CD4-positive, alpha-beta T cell treated with Interferon gamma for 1 hour (primary cell): ENCODE measurements around the gene LMAN1L.

Experiments used
- DNase-seq: peaks from one replicate; pipeline ENCODE4 v3.0.0-alpha.2; 2020

LMAN1L gene

DNA sequence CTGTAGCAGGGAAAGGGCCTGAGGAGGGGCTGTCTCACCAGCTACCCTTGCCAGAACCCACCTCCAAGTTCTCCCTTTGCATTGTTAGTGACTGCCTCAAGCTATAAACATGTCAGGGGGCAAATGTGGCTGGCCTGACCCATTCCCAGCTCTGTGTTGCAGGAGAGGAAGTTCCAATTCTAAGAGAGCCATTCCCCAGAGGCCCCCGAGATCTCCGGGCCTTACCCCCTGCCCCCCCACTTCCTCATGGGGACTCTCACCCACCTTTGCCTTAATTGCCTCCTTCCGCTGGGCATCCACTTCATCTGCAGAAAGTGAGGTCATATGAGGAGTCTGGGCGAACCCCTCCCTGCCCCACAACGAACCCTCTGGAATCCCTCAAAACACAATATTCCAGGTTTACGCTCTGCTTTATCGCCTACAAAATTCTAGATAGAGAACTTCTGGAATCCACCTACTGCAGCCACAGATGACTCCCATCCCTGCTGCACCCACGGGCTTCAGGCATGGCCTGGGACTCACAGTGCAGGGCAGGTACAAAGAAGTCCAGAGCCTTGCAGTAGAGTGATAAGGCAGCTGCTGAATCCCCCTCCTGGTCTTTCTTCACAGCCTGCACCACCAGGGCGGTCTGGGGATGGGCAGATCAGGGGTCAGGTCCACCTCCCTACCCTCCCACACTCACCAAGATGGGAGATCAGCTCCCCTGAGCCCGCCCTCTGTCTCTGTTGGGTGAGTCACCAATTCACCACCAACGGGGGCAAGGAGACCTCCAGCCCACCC lies 26.3 kb downstream of the LMAN1L start:
- DNase-seq, result no peak

DNA sequence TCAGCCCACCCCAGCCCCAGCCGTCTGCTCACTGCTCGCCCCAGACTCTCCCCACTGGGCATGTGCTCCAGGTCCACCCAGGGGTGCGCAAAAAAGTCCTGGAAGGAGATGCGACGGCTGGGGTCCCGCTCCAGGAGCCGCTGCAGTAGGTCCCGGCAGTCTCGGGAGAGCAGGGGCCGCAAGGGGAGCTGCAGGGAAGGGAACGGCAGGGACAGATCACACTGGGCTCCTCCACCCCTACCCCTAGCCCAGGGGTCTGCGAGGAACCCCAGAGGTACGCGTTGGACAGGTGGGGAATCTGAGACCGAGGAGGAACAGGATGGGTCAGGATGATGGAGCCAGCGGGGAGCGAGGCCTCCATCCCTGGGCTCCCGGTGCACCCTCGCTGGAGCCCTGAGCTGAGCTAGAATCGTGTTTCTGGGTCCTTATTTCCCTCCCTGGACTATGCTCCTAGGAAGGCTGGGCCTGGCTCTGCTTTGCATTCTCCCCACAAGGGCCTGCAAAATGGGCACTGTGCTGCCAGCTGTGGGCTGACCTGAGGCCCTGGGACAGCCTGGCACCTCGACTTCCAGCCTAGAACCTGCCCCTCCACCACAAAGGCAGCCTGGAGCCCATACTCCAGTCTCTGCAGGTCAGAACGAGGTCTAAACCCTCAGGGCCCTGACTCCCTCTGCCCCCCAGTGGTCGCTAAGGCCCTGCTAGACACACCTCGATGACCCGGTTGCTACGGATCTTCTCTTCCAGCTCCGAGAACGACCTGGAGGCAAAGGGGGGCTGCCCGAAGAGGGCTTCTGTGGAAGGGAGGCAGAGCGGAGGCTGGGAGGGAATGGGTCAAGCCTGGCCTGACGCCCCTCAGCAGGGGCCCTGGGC lies 27.1 kb downstream of the LMAN1L start:
- DNase-seq, result no peak

DNA sequence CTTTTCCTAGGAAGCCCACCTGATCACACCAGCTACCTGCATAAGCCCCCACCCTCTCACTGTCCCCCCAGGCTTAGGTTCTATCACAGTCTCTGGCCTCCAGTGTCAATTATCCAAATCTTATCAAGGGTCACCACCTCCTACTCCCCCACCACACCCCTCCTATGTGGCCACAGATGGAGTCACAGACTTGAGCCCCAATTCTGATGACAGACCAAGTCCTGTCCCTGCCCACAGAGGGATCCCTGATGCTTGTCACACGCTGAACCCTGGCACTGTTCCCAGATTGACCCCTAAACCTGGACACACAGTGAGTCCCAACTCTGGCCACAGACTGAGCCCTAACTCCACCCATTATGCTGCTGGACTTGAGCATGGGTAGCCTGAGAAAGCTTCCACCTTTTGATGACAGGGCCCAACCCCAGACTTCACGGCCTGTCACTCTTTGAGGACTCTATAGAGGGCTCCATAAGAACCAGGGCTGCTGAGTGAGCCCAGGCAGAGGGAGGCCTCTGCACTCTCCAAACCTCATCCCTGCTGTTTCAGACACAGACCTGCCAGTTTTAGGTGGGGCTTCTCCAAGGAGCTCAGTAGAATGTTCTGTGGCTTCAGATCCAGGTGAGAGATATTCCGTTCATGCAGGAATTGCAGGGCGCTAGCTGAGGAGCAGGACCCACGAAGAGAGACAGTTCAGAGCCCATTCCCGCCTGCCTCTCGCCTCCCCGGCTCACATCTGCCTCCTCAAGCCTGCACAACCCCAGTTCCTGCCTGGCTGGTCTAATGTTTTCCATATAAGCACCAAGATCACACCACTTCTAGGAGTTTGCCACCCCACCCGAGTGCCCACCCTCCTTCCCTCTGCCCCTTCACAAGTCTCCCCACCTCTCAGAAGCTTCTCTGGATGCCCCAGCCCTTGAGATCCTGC lies 28.5 kb downstream of the LMAN1L start:
- no peak for DNase-seq

DNA sequence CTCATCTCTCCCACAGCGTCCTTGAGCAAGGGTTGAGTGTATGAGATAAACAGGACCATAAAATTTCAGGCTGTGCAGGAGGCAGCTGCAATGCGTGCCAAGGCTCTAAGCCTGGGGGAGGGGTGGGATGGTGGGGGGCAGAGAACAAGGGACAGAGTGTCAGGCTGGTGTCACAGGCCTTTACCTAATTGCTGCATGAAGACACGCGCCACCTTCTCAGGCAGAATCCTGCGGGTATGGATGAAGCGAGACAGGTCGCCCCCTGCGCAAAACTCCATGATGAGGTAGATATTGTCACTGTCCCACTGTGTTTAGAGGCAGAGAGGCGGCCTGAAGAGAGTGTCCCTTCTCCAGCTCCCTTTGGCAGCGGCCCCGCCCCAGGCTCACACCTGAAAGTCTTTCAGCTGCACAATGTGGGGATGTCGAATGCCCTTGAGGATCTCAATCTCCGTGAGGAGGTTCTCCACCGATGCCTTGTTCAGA lies 29.3 kb downstream of the LMAN1L start:
- no peak for DNase-seq

DNA sequence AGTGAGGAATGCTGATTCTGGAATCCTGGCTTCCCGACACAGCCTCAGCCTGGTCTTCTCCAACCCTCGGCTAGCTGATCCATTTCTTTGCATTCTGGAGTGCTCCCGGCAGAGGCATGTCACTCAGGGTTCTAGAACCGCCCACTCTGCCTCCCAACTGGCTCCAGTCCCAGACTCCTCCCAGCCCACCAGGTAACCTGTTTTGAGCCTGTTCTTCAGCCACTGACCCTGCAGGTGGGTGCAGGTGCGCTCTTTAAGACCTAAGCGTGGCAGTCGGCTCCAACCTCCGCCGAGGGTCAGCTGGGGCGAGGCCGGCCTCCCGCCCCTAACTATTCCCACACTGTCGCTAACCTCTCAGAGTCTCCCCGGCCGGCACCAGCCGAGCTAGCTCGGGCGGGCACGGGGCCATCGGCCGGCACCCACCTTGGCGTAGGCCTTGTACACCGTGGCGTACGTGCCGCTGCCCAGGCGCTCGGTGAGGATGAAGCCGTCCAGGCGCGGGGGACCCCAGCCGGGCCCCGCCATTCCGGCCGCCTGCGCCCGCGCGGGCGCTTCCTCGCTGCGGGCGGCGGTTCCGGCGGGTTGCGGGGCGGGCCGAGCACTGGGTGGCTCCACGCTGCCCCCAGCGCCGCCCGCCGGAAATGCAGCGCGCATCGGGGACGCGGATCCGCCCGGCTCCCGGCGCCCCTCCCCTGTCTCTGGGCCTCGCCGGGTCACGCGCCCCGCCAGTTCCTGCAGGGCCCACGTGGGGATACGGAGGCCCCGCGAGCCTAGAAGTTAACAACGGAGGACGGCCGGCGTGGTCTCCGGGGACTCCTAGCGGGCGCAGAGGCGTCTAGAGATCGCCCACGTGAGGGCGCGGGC lies 30.2 kb downstream of the LMAN1L start, which contains the start of gene ULK3:
Gene ULK3 (minus strand): TSS at position 576 of the 864 bp plus-strand sequence. CDS start 51 bp downstream, at position 525.
- peak; percentile 91 for DNase-seq

DNA sequence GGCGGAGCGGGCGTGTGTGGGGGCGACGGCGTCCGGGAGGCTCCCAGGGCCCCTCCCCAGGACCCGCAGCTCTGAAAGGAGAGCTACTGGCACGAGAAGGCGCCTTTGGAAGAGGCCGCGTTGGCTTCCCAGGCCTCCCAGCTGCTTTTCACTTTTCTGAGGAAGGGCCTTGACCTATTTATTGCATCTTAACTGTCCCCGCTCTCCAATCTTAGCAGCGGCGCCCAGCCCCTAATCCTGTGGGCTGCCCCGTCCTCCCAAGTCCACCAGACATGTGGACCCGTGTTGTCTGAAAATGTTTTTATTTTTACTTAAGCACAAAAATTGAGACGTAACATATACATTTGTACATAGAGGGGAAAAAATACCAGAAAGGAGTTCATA lies 30.8 kb downstream of the LMAN1L start:
- no peak for DNase-seq

DNA sequence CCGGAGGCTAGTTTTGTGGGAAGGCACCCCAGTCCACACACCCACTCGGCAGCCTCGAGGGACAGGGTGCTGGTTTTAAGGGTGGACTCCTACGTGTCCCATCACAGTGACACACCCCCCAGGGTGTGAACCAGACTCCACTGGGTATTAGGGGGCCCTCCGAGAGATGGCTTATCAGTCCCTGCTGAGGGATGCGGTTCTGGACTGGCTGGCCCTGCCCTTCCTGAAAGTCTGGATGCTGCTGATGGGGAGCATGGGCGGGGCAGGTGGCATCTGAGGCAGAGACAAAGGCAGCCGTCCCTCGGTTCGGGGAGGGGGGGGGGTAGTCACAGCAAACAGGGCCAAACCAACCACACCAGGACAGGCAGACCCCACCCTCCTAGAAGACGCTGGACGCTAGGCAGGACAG lies 31.3 kb downstream of the LMAN1L start:
- no peak for DNase-seq

DNA sequence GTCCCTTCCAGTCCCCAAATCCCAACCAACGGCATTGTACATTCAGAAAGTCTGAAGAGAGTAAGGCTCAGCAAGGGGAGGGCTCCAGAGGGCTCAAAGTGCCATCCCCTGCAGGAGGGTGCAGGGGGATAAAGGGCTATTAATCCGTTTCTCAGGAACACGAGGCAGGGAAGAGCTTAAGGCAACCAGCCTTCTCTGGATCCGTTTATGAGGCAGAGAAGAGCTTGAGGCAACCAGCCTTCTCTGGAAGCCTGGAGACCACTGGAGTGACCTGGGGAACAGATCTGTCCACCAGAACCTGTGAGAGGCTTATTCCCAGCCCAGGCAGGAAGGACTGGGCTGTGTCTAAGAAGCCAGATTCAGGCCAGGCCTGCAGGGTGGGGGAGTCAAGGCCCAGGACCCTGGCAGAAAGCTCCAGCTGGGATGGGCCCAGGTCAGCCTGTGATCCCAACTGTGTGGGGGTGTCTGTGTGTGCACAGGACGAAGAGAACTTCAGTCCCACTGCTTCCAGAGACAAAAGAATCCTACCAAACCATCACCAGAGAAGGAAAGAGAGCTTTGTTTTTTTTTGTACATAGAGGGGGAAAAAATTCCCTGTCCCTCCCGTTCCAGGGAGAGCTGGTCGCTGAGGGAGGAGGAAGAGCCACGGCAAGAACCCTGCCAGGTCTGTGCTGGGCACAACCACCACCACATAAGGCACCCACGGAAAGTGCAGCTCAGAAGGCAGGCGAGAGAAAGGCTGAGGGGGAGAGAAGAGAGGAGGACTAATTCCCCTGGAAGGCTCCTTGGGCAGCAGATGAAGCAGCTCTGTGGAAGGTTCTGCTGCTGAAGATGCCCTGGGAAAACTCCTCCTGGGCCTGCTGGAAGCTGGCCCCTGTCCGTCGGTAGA lies 31.9 kb downstream of the LMAN1L start:
- no peak for DNase-seq

DNA sequence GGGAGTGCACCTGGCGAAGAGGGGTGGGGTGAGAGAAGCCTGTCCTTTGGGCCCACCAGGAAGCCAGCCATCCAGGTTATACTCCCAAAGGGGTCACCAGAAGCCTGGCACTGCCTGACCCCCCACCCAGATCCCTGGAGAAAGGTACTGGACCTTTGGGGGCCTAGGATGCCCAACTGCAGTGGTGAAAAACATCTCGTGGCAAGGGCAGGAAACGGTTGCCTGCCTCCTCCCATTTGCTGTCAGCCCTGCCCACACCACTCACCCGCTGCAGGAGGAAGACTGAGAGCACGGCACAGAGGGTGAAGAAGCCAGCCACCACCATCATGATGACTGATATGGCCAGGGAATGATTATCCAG lies 32.6 kb downstream of the LMAN1L start:
- DNase-seq, result peak; percentile 37

DNA sequence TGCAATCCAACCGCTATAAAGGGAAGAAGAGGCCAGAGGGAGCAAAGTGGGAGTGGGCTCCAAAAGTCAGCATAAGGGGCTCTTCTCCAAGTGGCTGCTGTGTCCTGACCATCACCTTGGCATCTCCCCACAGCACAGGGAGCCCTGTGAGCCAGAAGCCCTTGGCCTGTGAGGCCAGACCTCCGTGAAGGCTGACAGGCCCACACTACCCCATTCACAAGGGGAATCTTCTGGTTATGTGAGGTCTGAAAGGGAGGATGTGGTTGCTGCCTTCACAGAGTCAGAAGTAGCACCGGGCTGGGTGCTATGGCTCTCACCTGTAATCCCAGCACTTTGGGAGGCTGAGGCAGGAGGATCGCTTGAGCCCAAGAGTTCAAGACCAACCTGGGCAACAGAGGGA lies 32.9 kb downstream of the LMAN1L start:
- no peak for DNase-seq

DNA sequence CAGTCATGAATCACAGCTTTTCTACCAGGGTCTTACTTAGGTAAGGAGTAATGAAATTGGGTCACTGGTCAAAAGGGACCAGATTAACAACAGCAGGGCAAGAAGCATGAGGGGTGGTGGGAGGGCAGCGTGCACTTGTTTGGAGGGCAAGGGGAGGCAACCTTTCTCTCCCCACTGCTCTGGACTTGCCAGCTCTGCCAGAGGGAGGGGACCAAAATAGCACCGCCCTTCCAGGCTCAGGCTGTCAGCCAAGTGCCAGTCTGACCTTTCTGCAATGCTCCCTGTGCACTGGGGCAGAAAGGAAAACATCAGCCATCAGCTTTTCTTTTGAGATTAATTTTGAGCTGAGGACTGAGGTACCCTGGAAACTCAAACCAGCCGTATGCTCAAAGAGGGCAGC lies 34.8 kb downstream of the LMAN1L start:
- no peak for DNase-seq

DNA sequence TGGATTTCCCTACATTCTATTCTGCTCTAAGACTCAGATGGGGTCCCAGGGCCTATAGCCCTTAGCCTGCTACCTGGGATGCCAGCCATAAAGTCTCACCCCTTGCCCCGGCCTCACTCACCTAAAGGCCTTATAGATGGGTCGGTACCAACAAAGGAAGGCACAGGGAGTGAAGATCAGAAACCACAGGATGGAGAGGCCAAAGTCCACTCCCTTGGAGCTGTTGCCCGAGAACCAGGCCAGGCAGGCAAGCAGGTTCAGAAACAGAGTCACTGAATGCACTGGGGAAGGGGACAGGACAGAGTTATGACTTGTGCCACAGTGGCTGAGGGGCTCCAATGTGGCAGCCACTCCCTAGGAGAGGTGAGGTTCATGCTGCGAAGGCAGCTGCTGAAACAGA lies 37.8 kb downstream of the LMAN1L start:
- no peak for DNase-seq

DNA sequence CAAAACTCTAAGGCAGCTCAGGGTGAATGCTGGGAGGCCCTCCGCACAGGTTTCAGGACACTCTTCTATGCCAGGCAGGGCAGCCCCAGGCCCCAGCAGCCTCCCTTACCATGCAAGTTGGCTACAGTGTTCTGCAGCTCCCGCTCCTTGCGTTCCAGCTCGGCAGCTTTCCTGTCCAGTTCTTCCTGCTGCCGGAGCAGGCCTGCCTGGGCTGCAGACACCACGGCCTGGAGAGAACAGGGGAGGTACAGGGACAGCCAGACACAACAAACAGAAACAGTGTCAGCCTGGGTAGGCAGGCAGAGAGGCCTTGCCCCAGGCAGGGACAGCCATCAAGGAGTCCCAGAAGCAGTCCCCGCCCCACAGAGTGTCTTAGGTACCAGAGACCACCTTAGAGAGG lies 39.3 kb downstream of the LMAN1L start:
- no peak for DNase-seq

DNA sequence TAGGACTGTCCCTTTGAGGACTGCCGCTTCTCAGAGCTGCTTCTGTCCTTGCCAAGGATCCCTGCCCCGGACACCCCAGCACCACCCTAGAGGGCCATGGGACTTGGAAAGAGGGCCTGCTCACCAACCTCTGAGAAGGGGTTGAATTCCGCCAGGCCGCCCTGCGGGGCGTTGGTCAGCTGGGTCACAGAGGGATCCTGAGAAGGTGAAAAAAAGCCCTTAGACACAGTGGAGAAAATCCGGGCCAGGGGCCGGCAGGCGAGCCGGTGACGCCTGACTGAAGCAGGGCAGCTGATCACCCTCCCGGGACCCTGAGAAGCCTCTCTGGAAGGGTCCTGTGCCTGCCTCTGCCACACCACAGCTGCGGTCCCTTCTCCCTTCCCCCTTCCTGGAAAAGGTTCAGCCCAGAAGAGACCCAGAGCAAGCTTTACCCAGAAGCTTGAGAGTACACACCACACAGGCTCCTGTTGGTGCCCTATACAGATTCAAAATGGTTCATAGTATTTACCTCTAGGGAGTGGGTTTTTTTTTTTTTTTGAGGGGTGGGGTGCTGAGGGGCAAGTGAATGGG lies 41.9 kb downstream of the LMAN1L start:
- DNase-seq, result no peak

DNA sequence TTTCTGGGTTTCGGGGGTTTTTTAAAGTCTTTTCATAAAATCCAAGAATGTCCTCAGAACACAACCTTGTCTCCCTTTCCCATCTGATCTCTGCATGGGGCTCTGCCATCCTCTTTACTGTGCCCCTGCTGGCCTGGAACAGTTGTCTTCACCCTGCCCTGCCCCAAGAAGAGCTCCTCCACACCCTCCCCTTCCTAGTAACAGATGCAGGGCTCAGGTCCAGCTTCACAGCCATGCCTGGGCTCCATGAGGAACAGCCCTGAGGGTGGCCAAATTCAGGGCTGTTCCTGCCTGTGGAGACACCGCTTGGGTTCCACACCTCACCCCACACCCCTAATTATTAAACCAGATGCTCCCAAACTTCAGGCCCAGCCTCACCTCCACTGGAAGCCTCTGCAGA lies 43.2 kb downstream of the LMAN1L start:
- no peak for DNase-seq

DNA sequence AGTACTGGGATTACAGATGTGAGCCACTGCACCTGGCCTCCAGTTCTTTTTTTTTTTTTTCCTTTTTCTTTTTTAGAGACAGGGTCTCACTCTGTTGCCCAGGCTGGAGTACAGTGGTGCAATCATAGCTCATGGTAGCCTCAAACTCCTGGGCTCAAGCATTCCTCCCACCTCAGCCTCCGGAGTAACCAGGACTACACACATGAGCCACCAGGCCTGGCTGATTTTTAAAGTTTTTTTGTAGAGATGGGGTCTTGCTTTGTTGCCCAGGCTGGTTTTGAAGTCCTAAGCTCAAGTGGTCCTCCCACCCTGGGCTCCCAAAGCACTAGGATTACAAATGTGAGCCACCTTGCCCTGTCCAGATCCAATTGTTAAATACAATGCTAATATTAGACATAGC lies 43.9 kb downstream of the LMAN1L start:
- no peak for DNase-seq

DNA sequence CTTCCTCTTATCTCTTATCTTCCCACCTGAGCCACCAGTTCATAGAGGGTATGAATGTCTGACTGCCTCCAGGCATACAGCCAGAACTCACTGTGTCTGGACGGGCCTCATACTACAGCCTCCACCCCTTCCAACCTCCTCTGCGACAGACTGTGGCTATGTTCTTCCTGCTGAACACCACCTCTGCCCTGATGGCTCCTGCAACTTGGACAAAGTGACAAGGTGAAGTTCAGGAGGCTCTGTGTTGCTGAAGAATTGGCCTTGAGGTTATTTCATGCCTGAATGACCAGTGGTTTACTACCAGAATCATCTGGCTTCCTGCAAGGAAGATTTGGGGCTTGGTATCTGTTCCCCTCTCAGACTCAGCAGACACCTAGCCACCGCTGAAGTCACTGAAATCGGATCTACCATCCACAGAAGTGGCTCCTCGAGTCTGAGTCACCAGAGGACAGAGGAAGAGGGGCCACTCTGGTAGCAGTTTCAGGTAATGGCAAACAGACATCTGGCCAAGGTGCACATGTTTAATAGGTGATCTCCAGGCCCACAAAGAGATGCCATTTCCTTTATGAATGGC lies 44.5 kb downstream of the LMAN1L start:
- DNase-seq, result no peak

DNA sequence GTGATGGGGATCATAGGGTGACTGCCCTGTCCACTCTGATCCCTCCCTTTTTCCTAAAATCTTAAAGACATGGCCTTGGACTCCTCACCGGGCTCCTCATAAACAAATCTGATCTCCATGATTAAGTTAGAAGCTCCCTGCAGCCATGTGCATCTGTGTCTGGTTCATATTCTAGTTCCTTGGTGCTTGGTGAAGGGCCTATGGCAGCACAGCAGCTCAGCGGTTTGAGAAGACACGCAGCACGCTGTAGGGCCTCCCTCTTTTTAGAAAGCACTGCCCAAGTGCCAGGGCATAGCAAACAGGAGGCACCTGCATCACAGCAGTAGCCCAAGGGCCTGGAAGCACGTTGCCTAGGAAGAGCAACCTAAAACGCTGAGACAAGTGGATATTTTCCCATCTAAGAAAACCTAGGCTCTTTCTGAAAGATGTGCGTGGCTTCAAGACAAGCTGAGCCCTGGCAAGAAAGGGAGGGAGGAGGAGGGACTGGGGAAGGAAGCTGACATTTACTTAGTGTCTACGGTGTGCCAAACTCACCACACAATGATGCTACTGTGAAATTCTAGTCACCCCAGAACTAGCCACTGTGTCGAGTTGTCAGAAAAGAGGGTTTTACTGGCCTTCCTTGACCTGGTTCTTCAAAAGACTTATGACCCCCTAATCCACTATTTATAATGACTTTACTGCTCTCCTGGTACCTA lies 45.2 kb downstream of the LMAN1L start:
- no peak for DNase-seq

DNA sequence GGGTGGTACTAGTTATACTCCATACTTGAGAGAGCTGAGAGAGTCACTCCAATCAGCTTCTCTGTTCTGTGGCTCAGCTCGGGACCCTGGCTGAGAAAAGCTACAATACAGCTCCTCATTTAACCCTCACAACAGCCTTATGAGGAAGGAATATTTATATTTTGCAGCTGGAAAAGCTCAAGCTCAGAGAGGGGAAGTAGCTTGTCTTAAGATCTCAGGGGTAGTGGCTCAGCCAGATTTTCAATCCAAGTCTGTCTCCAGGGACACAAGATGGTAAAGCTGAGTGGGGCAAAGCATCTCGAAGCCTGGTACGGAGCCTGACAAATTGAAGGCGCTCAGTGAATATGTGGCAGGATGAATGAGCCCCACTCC lies 45.7 kb downstream of the LMAN1L start:
- DNase-seq, result no peak
